Limb (tissue), 2 donors: ENCODE results near the gene CEP131.
"Not testable (repeated sequence)": the region's sequence is repeated elsewhere in the genome, so short reads cannot be mapped to it uniquely, and the experiment has no call there.

Experiments used
- DNase-seq, 2 donors: peaks; one replicate each; pipeline ENCODE4 v3.0.0-alpha.2; 2016; ENCODE audit errors: extremely low spot score in 2 of 2

CEP131 gene

DNA sequence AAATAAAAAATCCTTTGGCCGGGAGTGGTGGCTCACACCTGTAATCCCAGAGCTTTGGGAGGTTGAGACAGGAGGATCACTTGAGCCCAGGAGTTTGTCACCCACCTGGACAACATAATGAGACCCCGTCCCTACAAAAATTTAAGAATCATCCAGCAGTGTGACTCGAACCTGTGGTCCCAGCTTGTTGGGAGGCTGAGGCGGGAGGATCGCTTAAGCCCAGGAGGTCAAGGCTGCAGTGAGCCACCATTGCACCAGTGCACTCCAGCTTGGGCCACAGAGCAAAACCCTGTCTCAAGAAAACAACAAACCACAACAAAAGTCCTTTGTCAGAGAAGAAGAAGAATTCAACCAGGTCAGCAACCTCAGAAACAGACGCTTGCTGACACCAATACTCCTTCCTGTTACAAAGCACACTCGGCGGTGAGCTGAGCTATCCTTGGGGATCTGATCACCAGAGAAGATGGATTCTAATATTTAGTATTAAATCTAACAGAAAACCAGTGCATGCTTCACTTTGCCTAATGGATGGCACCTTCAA lies 70.4 kb downstream of the CEP131 start:
- no peak for DNase-seq

DNA sequence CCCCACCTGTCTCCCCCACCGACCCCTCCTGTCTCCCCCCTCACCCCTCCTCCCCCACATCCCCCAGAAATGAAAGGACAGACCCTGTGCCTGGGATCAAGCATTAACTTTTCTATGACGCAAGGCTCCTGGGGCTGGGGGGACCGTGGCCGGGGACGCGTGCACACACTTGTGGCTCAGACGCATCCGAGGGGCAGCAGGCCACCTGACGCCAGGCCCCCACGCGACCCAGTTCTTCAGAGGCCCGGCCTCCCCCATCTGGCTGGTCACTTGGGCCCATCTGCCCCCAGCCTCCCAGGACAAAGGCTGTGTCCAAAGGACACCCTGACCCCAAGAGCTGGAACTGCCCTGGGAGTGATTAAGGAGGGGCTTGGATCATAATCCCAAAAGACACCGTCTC lies 71.5 kb downstream of the CEP131 start:
- DNase-seq, result no peak

DNA sequence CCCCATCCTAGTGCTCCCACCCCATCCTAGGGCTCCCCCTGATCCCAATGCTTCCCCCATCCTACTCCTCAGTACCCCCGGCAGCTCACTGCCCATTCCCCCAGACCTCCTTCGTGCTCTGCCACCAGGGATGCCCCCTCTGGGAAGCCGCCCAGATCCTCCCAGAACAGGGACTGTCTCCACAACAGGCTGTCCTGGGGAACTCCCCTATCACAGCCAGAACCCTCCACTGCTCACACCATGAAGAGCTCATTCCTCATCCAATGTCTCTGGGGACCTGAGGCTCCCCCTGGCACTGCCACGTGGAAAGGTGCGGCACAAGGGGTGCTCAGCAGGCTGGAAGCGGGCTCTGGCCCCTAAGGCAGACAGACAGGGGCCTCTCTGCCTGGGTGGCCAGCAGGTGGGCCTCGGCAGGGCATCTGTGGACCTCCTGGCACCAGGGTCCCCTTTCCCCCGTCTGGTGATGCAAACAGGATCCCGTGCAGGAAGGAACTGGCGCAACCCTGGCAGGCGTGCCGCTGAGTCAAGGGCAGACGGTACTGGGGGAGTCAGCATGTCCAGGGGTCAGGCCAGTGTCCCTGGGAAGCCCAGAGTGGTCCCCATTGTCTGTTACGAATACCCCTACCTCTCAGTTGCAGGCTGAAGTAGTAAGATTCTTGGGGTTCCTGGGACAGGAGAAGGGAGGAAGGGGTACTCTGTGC lies 72.2 kb downstream of the CEP131 start:
- DNase-seq, result no peak

DNA sequence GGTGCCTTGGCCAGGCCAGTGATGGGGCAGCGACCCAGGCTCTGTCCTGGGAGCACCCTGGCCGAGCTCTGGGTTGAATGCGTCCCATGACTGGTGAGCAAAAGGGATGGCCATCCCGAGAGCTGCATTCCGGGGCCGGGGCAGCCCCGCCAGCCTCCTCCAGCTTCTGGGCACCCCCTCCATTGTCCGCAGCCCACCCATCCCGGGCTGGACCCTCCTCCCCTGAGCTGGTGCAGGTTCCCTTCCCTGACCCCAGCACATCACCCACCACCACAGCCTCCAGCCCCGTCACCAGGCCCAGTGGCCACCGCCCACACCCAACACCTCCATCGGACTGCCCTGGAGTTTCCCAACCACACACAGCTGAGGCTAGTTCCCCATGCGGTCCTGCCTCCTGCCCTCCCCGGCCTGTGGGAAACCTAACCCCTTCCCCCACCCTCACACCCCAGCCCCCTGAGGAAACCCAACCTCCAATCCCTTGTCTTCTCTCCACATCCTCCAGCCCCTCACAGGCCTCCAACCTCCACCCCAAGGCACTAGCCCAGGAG lies 73.7 kb downstream of the CEP131 start:
- DNase-seq, result no peak

DNA sequence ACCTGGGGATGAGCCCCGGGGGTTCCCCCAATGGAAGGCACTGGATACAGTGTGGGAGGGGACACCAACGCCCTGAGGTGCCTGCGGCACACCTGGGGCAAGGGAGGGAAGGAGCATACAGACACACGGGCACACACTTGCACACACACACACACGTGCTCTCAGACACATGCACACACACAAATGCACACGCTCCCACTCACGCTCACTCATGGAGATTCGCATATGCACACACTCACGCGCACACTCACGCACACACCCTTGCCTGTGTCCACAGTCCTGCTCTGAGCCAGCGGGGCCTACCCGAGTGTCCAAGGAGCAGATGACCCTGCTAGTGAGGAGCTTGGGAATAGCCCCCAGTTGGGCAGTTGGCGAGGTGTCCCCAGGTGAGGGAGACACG lies 74.2 kb downstream of the CEP131 start:
- DNase-seq, result no peak

- DNase-seq, result no peak
Measured at GRCh38 chr17:81147701-81148100, 75.1 kb downstream of the CEP131 start.

GRCh38 chr17:81146208-81146607 lies 76.6 kb downstream of the CEP131 start:
- DNase-seq, result not testable (repeated sequence)

GRCh38 chr17:81144423-81144781 lies 78.4 kb downstream of the CEP131 start:
- DNase-seq, result no peak

- DNase-seq, result no peak
Measured at GRCh38 chr17:81143717-81144422, 78.9 kb downstream of the CEP131 start.

DNA sequence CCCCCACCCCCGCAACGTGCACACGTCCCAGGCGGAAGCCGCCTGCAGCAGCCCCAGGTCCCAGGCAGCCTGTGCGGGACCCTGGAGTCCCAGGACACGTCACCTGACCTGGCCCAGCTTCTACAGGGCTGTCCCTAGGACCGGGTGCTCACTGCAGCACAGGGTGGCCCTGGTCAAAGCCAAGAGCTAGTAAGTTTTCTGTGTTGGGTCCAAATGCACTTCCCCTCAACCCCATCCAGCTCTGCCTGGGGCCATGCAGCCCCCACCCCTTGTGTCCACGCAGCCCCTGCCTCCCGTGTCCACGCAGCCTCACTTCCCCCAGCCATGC lies 79.6 kb downstream of the CEP131 start:
- DNase-seq, result no peak

GRCh38 chr17:81142301-81143199 lies 80.2 kb downstream of the CEP131 start:
- peak; percentile 58 to 86 for DNase-seq

GRCh38 chr17:81140695-81141094 lies 82.1 kb downstream of the CEP131 start:
- DNase-seq, result no peak

- no peak for DNase-seq
Measured at GRCh38 chr17:81140018-81140417, 82.7 kb downstream of the CEP131 start.
